ENCODE measurements around the gene C1orf21.

DNA sequence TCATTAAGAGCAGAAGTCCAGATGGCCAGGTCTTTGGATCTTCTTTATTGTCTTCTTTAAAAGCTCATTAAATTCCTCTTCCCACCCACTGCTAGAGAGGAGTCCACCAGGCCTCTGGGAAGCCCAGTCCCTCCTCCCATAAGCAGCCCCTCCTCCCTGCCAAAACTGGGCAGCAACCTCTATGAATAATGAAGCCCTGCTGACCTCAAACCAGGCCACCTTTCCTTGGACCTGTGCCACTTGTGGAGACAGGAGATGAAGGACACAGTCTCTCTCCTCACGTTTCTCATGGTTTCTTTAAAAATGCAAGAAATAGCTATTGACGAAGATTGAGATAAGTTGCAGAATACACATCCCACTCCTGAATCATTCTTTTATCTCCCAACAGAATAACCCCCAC lies 255.1 kb downstream of the C1orf21 start:
- TF ChIP-seq RCOR1 (IDR thresholded peaks at IDR 0.05; ENCODE audit: low read length) (no peak), EP300 (IDR thresholded peaks at IDR 0.05; ENCODE audit: borderline replicate concordance in 1 of 2, low read depth in 1 of 2, low read length in 1 of 2) (no peak), NRF1 (IDR thresholded peaks at IDR 0.05; ENCODE audit: low read depth, low read length) (no peak)
- TF ChIP-seq, protein P1, sequence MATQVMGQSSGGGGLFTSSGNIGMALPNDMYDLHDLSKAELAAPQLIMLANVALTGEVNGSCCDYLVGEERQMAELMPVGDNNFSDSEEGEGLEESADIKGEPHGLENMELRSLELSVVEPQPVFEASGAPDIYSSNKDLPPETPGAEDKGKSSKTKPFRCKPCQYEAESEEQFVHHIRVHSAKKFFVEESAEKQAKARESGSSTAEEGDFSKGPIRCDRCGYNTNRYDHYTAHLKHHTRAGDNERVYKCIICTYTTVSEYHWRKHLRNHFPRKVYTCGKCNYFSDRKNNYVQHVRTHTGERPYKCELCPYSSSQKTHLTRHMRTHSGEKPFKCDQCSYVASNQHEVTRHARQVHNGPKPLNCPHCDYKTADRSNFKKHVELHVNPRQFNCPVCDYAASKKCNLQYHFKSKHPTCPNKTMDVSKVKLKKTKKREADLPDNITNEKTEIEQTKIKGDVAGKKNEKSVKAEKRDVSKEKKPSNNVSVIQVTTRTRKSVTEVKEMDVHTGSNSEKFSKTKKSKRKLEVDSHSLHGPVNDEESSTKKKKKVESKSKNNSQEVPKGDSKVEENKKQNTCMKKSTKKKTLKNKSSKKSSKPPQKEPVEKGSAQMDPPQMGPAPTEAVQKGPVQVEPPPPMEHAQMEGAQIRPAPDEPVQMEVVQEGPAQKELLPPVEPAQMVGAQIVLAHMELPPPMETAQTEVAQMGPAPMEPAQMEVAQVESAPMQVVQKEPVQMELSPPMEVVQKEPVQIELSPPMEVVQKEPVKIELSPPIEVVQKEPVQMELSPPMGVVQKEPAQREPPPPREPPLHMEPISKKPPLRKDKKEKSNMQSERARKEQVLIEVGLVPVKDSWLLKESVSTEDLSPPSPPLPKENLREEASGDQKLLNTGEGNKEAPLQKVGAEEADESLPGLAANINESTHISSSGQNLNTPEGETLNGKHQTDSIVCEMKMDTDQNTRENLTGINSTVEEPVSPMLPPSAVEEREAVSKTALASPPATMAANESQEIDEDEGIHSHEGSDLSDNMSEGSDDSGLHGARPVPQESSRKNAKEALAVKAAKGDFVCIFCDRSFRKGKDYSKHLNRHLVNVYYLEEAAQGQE (IDR thresholded peaks at IDR 0.05; ENCODE audit: low read depth, low read length) = no peak
- TF ChIP-seq, protein P2, sequence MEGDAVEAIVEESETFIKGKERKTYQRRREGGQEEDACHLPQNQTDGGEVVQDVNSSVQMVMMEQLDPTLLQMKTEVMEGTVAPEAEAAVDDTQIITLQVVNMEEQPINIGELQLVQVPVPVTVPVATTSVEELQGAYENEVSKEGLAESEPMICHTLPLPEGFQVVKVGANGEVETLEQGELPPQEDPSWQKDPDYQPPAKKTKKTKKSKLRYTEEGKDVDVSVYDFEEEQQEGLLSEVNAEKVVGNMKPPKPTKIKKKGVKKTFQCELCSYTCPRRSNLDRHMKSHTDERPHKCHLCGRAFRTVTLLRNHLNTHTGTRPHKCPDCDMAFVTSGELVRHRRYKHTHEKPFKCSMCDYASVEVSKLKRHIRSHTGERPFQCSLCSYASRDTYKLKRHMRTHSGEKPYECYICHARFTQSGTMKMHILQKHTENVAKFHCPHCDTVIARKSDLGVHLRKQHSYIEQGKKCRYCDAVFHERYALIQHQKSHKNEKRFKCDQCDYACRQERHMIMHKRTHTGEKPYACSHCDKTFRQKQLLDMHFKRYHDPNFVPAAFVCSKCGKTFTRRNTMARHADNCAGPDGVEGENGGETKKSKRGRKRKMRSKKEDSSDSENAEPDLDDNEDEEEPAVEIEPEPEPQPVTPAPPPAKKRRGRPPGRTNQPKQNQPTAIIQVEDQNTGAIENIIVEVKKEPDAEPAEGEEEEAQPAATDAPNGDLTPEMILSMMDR (IDR thresholded peaks at IDR 0.05) = no peak
- TF ChIP-seq, protein P3, sequence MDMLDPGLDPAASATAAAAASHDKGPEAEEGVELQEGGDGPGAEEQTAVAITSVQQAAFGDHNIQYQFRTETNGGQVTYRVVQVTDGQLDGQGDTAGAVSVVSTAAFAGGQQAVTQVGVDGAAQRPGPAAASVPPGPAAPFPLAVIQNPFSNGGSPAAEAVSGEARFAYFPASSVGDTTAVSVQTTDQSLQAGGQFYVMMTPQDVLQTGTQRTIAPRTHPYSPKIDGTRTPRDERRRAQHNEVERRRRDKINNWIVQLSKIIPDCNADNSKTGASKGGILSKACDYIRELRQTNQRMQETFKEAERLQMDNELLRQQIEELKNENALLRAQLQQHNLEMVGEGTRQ (IDR thresholded peaks at IDR 0.05; ENCODE audit: borderline replicate concordance, low read depth, low read length) = no peak

All from SK-N-SH (cell line).